Ecto neural progenitor cell (in vitro differentiated cells): ENCODE measurements around the gene ZNF526.
A peak's percentile ranks its signal among the peaks of the same experiment; 100 is the strongest.

Experiments
- DNase-seq: peaks from one replicate; pipeline ENCODE4 v3.0.0-alpha.2; 2018; ENCODE audit warnings: low spot score

ZNF526 gene

DNA sequence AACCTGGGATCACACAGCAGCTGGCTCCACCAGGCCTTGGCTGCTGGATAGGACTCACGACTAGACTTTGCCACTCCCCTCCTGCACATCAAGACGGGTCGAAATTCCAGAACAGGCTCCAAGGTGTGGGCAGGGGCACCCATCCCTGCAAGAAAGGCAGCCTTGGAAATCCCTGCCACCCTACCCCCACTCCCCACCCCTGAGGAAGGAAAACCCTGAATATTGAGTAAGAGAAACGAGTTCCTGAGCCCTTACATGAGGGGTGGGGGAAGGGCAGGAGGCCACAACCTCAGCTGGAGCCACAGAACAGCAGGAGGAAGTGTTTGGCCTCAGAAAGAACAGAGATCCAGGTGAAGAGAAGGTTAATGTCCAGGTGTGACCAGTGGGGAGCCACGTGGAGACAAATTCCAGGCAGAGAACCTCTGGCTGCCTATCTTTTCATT, 22.7 kb upstream of the ZNF526 start:
- DNase-seq: no peak

DNA sequence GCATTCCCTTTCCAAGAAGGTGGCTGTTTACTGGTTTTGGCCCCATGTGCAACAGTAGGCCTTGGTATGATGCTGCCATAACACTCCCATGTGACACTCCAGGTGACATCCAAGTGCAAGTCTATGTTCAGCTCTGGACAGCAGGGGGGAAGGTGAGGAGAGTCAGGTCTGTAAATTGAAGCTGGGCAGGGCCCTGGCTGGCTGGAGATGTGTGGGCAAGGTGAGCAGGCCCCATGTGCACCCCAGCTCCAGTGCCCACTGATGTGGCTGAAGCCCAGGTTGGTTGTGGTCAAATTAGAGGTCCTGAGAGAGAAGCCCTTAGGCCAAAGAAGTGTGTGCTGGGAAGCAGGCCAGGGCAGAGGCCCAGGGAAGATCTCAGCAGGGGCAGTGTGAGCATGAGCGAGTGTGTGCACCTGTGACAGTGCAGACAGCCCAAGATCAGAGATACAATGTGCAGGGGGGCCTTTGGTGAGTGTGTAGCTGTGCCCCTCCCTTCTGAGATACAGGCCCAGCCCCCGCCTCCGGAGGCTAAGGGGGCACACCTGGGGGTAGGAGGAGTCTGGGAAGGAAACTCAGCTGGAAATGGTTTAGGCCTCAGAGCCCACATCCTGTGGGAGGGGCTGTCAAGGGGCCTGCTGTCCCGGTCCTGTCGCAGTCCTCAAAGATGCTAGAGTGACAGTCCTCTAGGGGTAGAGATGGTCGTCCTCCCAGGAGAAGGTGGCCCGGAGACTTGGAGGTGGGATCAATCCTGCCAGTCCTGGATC, 21.3 kb upstream of the ZNF526 start:
- DNase-seq: no peak

DNA sequence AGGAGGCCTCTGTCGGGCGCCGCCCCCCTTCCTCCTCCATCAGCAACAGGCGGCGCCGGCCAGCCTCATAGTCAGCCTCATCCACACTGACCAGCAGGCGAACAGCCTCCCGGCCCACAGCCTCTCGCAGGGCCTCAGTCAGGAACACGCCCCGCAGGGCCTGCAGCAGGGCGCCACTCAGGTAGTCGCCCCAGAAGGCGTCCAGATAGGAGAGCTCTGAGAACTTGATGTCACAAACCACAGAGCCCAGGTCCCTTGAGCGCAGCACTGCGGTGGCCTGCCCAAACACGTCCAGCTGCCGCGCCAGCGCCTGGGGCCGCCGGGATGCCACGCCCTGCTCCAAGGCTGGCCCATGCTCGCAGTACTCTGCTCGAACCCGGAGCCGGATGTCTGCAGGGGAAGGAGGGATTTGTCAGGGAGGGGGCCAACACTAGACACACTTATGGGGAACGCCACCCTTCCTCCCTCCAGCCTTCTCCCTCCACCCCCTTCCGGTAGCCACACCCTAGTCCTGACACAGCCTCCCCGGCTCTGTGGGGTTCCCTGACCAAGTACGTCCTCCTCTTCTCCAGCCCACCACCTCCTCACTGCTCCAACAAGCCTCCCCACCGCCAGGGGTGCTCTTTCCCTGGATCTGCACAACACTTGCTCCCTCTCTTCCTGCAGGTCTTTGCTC, 20.5 kb upstream of the ZNF526 start:
- DNase-seq: no peak

DNA sequence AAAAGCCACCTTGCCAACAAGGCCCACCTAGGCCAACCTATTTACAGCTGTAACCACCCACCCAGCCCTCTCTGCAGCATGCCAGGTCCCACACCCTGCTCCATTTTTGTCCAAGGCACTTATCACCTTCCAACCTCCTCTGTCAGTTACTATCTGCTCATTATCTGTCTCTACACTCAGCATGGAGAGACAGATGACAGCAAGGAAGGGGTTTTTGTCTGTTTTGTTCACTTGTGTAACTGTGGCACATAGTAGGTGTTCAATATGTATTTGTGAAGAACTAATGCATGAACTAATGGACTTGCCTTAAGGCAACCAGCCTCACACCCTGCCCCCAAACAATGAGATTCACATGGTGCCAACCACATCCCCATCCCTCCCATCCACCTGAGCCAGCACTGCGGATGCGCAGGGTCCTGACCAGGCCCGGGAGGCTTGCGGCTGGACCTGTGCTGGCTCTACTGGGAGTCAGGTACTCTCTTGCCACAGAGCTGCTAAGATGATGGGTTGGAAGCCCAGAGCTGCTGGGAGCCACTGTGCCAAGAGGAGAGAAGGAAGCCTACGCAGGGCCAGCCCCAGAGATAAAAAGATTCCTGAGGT, 19.9 kb upstream of the ZNF526 start:
- DNase-seq: no peak

DNA sequence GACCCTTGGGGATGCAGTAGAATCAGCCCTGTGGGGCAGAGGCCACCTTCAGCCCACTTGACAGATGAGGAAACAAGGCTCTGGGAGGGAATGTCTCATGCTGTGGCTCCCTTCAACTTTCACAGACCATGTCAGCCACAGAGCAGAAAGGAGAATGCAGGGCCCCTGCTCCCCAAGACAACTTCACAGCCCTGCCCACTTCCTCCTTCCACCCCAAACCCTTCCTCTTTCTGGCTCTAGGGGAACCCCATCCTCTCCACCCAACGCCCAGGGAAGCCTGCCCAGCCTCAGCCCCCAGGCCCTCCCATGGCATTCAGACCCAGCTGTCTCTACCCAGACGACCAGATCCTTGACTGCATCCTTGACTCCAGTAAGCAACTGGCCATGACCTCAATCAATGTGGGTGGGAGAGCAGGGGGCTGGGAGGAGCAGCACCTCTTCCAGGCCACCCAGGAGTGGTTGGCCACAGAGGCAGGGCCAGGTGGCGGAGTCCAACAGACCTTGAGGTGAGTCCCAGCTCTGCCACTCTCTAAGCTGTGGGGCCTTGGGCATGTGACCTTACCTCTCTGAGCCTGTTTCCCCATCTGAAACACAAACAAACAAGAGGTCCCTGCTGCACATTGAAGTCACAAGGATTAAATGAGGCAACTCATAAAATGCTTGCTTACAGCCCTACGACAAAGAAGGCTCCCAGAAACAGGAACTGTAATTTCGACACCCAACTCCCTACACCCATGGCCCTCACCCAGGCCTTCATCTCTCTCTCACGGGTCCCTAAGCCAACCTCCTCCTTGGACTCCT, 18.4 kb upstream of the ZNF526 start:
- DNase-seq: no peak

DNA sequence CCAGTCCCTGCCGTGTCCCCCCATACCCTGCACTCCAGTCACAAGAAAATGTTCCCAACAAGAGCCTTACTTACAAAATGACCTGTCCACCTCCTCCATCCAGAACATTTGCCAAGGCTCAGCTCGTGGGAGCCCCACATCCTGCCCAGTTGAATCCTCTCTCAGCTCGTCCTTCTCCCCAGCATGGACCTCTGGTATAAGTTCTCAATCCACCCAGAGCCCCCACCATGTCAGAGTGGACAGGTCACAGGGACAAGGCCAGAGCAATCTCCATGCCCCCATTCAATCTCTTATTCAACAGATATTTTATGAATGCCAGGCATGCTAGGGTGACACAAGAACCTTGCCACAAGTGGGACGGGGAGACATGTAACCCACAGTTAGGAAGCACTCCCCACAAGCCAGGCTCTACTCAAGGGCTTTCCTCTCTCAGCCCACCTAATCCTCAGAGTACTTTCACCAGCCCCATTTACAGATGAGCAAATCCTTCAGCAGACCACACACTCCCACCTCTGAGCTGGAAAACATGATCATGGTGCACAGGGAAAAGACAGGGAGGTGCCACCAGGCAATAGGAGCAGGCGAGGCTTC, 17.7 kb upstream of the ZNF526 start:
- no peak for DNase-seq

DNA sequence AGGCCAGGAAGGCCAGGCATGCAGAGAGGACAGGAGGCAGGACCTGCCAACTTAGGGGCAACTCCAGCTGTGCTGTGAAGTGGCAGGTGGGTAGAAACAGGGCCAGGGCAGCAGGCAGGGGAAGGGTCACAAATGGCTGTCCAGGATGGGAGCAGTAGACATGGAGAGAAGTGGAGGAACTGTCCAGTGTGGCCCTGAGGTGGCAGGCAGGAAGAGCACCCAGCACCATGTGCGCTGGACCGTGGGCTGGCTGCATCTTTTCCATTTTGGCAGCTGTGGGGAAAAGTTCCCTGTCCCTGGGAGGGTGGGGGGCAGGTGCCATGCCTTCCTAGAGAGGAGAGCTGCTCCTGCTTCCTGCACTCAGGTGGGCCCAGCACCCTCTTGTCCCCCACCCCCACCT, 16.4 kb upstream of the ZNF526 start:
- no peak for DNase-seq

DNA sequence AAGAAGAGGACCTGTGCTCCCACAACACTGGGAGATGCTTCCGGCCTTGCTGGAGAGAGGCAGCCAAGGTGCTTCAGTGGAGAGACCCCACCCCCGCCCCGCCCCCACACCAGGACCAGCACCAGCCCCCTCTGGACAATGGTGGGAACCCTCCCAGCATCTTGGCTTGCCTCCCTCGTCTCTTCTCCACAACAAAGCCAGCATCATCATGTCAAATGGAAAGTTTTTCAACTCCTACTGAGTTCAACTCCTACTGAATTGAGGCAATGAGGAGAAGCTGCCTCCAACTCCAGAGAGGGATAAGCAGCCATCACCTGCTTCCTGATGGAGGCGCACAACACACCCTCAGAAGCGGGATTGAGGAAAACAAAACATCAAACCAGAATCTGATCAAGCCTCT, 15.4 kb upstream of the ZNF526 start:
- DNase-seq: no peak

DNA sequence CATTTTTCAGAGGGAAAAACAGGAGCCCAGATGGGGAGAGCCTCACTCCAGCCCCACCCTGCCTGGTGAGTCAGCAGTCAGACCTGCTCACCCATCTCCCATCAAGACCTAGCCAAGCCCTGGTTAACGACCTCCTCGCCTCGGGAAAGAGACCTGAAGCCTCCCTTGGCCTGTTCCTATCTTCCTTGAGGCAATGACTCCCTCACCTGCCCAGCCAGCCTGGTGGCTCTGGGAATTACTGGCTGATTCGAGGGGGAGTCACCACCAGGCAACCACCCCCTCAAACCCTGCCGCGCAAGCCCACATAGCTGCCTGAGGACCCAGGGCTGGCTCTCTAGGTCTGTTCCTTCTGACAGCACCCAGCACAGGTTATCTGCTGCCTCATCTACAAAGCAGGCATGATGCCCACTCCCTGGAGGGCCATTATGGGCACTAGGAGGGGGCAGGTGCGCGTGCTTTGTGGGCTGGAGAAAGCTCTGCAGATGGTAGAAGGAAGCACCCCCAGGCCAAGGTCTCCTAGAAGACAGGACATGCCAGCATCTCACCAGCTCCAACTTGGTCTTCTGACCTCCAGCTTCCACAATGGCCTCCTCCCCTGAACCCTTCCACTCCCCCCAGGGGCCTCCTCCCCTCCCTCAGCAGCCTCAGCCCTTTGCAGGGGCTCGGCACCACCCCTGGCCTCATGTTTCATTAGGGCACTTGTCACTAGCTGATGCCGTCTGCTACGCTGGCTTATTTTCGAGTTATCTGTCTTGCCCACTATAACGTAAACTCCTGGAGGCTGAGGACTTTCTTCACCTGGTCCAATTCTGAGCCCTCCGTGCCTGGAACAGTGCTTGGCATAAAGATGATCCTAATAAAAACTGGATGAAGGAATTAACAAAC, 13.0 kb upstream of the ZNF526 start:
- DNase-seq: no peak

DNA sequence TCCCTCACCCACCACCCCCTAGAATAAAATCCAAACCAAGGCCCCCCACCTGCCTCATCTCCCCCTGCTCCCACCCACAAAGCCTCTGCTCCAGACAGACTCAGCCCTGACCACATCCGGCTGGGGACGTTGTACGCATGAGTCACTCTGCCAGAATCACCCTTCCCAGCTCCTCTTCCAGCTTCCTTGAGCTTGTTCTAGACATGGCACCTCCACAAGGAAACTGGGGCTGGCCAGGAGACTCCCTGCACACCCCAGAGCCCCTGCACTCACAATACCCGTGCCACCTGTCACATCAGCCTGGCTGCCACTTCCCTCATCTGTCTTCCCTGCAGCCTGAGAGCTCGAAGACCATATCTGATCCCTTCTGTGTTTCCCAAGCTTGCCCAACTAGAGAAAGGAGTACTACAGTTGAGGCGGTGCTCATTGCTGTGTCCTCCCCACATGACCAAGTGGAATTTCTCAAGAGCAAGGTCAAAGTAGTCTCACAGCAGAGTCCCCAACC, 12.3 kb upstream of the ZNF526 start:
- DNase-seq: no peak

DNA sequence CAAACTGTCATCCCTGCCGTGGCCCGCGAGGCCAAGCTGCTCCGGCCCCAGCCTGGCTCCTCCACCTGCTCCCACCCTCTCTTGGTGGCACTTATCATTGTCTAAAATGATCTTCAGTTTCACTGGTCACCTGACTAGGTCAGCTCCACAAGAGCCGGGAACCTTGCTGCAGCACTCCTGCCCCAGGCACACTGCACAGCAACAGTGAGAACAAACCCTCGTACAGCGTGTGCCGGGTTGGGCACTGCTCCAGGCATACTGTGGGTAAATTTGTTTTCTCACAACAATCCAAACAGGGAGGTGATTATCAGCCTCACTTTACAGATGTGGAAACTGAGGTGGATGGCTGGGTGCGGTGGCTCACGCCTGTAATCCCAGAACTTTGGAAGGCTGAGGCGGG, 11.5 kb upstream of the ZNF526 start:
- no peak for DNase-seq

DNA sequence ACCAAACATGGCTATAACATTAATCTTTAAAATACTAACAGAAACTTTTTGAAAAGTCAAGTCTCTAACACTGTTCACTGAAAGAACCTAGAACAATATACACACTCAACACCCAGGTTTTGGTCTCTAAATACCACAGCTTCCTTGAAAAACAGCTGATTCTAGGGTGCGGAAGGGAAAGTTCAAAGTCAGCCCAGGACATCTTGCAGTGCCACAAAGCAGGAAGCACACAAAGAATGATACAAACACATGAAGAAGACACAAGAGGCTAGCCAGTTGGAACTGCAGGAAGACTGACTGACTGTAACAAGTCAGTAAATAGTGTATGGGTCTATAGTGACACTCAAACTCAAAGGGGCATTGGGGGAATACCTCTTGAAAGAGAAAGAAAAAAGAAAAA, 7.2 kb upstream of the ZNF526 start:
- no peak for DNase-seq

DNA sequence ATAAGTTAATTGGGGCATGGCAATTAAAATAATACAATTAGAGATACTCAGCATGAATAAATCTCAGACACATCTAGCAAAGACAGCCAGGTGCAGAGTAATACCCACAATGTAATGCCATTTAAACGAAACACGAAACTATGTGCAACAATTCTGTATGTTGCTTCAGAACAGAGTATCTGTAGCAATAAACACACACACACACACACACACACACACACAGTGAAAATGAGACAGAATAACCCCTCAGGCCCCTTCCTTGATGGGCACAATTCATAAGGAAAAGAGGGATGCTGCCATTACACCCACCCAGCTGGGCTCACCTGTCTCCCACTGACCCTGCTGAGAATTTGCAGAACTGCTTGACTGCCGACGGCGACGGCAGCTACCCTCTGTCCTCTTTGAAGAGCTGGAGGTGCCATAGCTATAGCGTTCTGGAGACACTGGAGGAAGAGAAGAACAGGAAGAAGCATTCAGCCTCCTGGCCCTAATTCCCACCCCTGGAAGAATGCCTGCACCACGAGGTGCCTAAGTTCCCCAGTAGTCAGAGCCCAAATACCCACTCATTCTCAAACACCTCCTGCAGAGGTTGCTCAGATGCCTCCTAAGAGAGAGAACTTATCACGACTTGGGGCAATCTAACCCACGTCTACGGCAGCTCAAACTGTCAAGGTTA, 5.2 kb upstream of the ZNF526 start:
- no peak for DNase-seq

DNA sequence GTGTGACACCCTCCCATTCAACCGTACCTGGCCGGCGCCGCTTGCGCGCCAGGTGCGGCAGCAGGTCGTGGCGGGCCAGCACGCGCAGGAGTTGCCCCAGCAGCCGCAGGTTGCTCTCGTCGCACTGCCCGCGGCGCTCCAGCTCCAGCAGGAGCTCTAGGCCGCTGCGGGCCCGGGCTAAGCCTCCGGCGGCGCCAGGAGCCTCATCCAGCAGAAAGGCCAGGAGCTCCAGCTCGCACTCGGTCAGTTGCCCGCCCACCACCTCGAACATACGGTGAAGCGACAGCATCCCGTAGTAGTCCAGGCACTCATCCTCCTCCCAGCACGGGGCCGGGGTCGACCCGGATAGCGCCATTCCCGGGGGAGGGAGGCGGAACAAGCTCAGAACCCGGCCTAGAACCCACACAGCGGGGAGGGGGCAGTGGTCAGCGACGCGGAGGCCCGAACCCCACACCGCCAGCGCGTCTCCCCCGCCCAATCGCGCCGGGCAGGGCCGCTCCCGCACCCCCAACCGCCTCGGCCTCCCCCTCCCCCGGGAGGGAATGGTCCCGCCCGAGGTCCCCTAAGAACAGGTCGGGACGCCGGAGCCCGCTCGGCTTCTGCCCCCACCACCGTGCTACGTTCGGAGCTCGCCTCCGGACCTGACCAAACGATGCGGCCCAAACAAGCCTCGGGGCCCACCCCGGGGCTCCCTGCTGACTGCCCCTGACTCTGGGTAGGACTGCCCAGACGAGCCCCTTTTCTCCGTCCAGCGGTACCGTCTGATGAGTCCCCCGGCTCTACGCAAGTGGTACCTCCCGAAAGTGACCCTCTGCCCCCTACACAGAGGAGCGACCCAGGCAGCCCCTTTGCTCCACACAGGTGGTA, 3.2 kb upstream of the ZNF526 start:
- no peak for DNase-seq

DNA sequence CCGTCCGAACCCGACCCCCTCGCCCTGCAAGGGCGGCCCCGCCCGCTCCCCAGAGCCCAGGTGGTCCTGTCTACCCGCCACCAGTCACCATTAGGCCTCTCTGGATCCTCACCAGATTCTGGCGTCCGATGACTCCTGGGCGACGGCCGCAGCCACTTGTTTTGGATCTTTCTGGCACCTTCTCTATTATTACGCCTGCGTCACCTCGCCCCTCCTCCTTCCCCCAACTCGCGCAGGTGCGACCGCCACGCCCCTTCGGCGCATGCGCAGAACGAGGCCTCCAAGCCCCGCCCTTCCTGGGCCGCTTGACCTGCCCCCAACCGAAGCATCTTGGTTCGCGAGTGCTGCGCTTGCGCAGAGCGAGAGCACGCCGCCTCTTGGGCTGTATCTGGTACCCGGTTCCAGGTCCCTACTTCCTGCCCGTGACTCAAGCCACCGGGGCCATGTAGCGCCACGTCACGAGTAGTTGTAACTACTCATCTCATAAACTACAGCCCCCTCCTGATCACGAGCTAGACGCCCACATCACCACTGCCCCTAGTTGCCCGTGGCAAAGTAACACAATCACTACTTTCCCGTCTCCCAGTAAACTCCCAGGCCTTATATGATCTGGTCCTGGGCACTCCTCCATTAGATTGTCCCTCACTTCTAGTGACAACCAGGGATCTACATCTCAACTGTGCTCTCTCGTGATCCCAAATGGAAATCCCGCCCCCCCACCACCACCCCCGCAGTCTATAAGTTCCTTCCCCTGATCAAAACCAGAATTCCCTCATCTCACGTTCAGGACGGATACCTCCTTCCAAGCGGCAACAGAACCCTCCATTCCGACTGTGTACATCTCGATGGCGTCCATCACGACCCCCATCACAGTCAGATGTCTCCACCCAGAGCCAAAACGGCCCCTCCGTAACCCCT, 2.3 kb upstream of the ZNF526 start, which contains the start of gene DEDD2:
Gene DEDD2, minus strand, starts transcription at position 158 of the 918 bp plus-strand sequence. CDS start 670 bp downstream, outside the sequence.
- DNase-seq: peak; percentile 99

DNA sequence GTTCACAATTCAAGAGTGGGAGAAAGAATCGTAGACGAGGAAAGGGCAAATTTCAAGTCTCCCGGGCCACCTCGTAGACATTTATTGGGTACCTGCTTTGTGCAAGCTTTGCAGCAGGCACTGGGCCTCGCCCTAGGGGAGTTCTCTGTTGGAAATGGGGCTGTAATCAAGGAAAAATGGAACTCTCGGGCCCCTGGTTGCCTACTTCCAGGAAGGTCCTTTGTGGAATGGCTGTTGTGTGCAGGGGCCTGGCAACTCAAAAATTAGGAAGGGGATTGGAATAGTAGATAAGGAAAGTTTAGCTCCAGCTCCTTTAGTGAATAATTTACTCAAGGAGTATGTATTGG, 612 bp downstream of the ZNF526 start:
- DNase-seq: no peak

DNA sequence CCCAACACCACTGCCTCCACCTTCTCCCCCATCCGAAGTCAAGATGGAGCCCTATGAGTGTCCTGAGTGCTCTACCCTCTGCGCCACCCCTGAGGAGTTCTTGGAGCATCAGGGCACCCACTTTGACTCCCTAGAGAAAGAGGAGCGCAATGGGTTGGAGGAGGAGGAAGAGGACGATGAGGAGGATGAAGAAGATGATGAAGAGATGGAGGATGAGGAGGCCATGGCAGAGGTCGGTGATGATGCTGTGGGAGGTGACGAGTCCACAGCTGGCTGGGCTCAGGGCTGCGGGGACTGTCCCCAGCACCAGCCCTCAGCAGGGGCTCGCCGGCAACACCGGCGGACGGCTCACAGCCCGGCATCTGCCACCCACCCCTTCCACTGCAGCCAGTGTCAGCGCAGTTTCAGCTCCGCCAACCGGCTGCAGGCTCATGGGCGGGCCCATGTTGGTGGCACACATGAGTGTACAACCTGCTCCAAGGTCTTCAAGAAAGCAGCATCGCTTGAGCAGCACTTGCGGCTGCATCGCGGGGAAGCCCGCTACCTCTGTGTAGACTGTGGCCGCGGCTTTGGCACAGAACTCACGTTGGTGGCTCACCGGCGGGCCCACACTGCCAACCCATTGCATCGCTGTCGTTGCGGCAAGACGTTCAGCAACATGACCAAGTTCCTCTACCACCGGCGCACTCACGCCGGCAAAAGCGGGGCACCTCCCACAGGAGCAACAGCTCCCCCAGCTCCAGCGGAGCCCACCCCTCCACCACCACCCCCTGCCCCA, 5.0 kb downstream of the ZNF526 start:
- no peak for DNase-seq
